Measurements from ENCODE around the gene RETREG1. TPM values are rescaled to one million over a fixed set of nuclear protein-coding genes. Genes with fewer than 3 reads are reported as not detected.
"Not testable (repeated sequence)": the region's sequence is repeated elsewhere in the genome, so short reads cannot be mapped to it uniquely, and the experiment has no call there.

RETREG1 gene
- total RNA-seq, 2 donors from 2014 or later, result 0.50 to 0.81 TPM

GRCh38 chr5:16483361-16483760 is 133.4 kb downstream of the RETREG1 start:
- Mint-ChIP-seq H3K4me3 (no peak overlapping the region), H3K36me3 (no peaks in the 10 kb centered on the region), H3K27ac (no peak overlapping the region), H3K4me1 (ENCODE audit: low read depth in 2 of 2) (no peaks in the 10 kb centered on the region), H3K9me3 (no peaks in the 10 kb centered on the region), H3K27me3 (peaks cover 26 to 27% of the 10 kb centered on the region in 2 donors)
- DNase-seq (ENCODE audit: low spot score) (no peak), ATAC-seq (no peak)

GRCh38 chr5:16482891-16483290 is 133.9 kb downstream of the RETREG1 start:
- no peak for DNase-seq (ENCODE audit: low spot score)
- no peaks in the 10 kb centered on the region for H3K9me3 Mint-ChIP-seq
- peaks cover 23 to 26% of the 10 kb centered on the region in 2 donors for H3K27me3 Mint-ChIP-seq
- H3K36me3 Mint-ChIP-seq, result no peaks in the 10 kb centered on the region
- no peaks in the 10 kb centered on the region for H3K4me1 Mint-ChIP-seq (ENCODE audit: low read depth in 2 of 2)
- ATAC-seq, result no peak
- no peak overlapping the region for H3K27ac Mint-ChIP-seq
- H3K4me3 Mint-ChIP-seq, result no peak overlapping the region

GRCh38 chr5:16480821-16481538 is 135.8 kb downstream of the RETREG1 start:
- Mint-ChIP-seq H3K4me1 (ENCODE audit: low read depth in 2 of 2) (no peaks in the 10 kb centered on the region), H3K9me3 (no peaks in the 10 kb centered on the region), H3K27ac (no peak overlapping the region), H3K36me3 (no peaks in the 10 kb centered on the region), H3K4me3 (no peak overlapping the region), H3K27me3 (peaks cover 8 to 17% of the 10 kb centered on the region in 2 donors)
- DNase-seq (ENCODE audit: low spot score), result no peak
- no peak for ATAC-seq

- H3K9me3 Mint-ChIP-seq, result no peaks in the 10 kb centered on the region
- H3K4me3 Mint-ChIP-seq, result no peak overlapping the region
- no peaks in the 10 kb centered on the region for H3K36me3 Mint-ChIP-seq
- peaks cover 8 to 17% of the 10 kb centered on the region in 2 donors for H3K27me3 Mint-ChIP-seq
- no peak overlapping the region for H3K27ac Mint-ChIP-seq
- H3K4me1 Mint-ChIP-seq (ENCODE audit: low read depth in 2 of 2), result no peaks in the 10 kb centered on the region
- no peak for DNase-seq (ENCODE audit: low spot score)
- no peak for ATAC-seq
Observed at GRCh38 chr5:16480144-16480543, 136.7 kb downstream of the RETREG1 start.

- H3K27me3 Mint-ChIP-seq, result peaks cover 8 to 11% of the 10 kb centered on the region in 2 donors
- no peaks in the 10 kb centered on the region for H3K9me3 Mint-ChIP-seq
- no peak overlapping the region for H3K27ac Mint-ChIP-seq
- no peak for ATAC-seq
- no peaks in the 10 kb centered on the region for H3K4me1 Mint-ChIP-seq (ENCODE audit: low read depth in 2 of 2)
- H3K4me3 Mint-ChIP-seq, result no peak overlapping the region
- DNase-seq (ENCODE audit: low spot score), result no peak
- H3K36me3 Mint-ChIP-seq, result no peaks in the 10 kb centered on the region
Observed at GRCh38 chr5:16477541-16477940, 139.3 kb downstream of the RETREG1 start.

GRCh38 chr5:16476417-16476816 is 140.4 kb downstream of the RETREG1 start:
- H3K4me1 Mint-ChIP-seq (ENCODE audit: low read depth in 2 of 2); H3K36me3 Mint-ChIP-seq; ATAC-seq; H3K9me3 Mint-ChIP-seq; H3K27me3 Mint-ChIP-seq; DNase-seq (ENCODE audit: low spot score); H3K27ac Mint-ChIP-seq; H3K4me3 Mint-ChIP-seq: not testable (repeated sequence)

- Mint-ChIP-seq H3K4me3 (no peak overlapping the region), H3K36me3 (peaks cover 5% of the 10 kb centered on the region), H3K27ac (no peak overlapping the region), H3K4me1 (ENCODE audit: low read depth in 2 of 2) (peaks cover 18 to 29% of the 10 kb centered on the region in 2 donors), H3K9me3 (no peaks in the 10 kb centered on the region), H3K27me3 (no peaks in the 10 kb centered on the region)
- DNase-seq (ENCODE audit: low spot score) (no peak), ATAC-seq (no peak)
Observed at GRCh38 chr5:16471387-16471786, 145.4 kb downstream of the RETREG1 start.

- Mint-ChIP-seq H3K4me1 (ENCODE audit: low read depth in 2 of 2) (peaks cover 43 to 65% of the 10 kb centered on the region in 2 donors), H3K4me3 (peak overlapping the region; percentile 99), H3K9me3 (no peaks in the 10 kb centered on the region), H3K27me3 (no peaks in the 10 kb centered on the region), H3K27ac (peak overlapping the region; percentile 97 to 99), H3K36me3 (peaks cover 20% of the 10 kb centered on the region)
- DNase-seq (ENCODE audit: low spot score) (no peak), ATAC-seq (peak; percentile 61 to 75)
Observed at GRCh38 chr5:16467363-16468219, 149.2 kb downstream of the RETREG1 start.

- Mint-ChIP-seq H3K36me3 (peaks cover 33% of the 10 kb centered on the region), H3K4me3 (peak within 1 kb of the TSS; percentile 99), H3K4me1 (ENCODE audit: low read depth in 2 of 2) (peaks cover 57 to 79% of the 10 kb centered on the region in 2 donors), H3K9me3 (no peaks in the 10 kb centered on the region), H3K27me3 (no peaks in the 10 kb centered on the region), H3K27ac (peak within 1 kb of the TSS; percentile 97 to 99)
- ATAC-seq (peak; percentile 93 to 98), DNase-seq (ENCODE audit: low spot score) (peak; percentile 93)
Observed at GRCh38 chr5:16465544-16466432, 151.0 kb downstream of the RETREG1 start, which contains the start of gene ZNF622. ZNF622 (minus strand) TSS chr5:16465800; CDS start chr5:16465665, 135 bp downstream.

- ATAC-seq (no peak), DNase-seq (ENCODE audit: low spot score) (no peak)
- H3K36me3 Mint-ChIP-seq, result peaks cover 37% of the 10 kb centered on the region
- H3K4me1 Mint-ChIP-seq (ENCODE audit: low read depth in 2 of 2), result peaks cover 61 to 88% of the 10 kb centered on the region in 2 donors
- H3K9me3 Mint-ChIP-seq, result no peaks in the 10 kb centered on the region
- H3K27me3 Mint-ChIP-seq, result no peaks in the 10 kb centered on the region
- H3K4me3 Mint-ChIP-seq, result peak overlapping the region; percentile 99
- peak overlapping the region; percentile 97 to 99 for H3K27ac Mint-ChIP-seq
Observed at GRCh38 chr5:16464664-16465543, 151.9 kb downstream of the RETREG1 start.

- Mint-ChIP-seq H3K9me3 (no peaks in the 10 kb centered on the region), H3K4me1 (ENCODE audit: low read depth in 2 of 2) (peaks cover 67 to 91% of the 10 kb centered on the region in 2 donors), H3K27me3 (no peaks in the 10 kb centered on the region), H3K36me3 (peaks cover 41% of the 10 kb centered on the region), H3K27ac (peak overlapping the region; percentile 97 to 99), H3K4me3 (peak overlapping the region; percentile 99)
- no peak for DNase-seq (ENCODE audit: low spot score)
- no peak for ATAC-seq
Observed at GRCh38 chr5:16464231-16464630, 152.6 kb downstream of the RETREG1 start.

GRCh38 chr5:16461782-16462181 is 155.0 kb downstream of the RETREG1 start:
- Mint-ChIP-seq H3K4me3 (peak overlapping the region; percentile 34), H3K9me3 (no peaks in the 10 kb centered on the region), H3K27ac (peak overlapping the region; percentile 7 to 40), H3K27me3 (no peaks in the 10 kb centered on the region), H3K4me1 (ENCODE audit: low read depth in 2 of 2) (peaks cover 58 to 80% of the 10 kb centered on the region in 2 donors), H3K36me3 (peaks cover 42% of the 10 kb centered on the region)
- no peak for ATAC-seq
- no peak for DNase-seq (ENCODE audit: low spot score)
